Measurements from ENCODE around the gene ATP6V0A4. TPM values are rescaled to one million over a fixed set of nuclear protein-coding genes. Genes with fewer than 3 reads are reported as not detected.

The ATP6V0A4 gene
- total RNA-seq, 8 experiments from 2014 or later: 0.13 to 0.43 (median 0.25) TPM; not detected in 4

DNA sequence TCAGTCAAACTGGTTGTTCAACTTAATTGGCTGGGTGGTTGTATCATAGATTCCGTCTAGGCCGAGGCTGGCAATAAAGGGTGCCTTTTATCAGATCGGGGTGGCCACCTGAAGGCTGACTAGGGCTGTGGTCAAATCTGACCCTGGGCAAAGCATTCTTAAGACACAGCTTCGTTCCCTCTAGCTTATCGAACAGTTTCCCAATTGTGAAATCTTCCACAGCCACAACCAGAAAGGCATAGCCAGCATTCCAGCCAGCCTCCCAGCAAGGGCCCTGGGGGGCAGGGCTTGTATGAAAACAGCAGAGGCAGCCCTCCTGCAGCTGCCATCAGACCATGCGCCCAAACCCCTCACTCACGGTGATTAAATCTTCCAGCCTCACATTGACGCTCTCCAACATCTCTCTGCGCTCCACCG is 42.7 kb downstream of the ATP6V0A4 start:
- WGBS, 10 experiments: 37 to 100% (median 65%) methylated on average over 1 to 8 of the region's 10 CpGs; no CpG with 5 or more reads in 1 of the 10 experiments
- in situ Hi-C loops (cut with MboI; ENCODE audit: low pct_unique_long_range_greater_than_20kb in 2 of 9, low sequenced_read_pairs in 9 of 9, unreplicated experiment in 9 of 9): no loop called here
- Histone ChIP-seq H3K27ac (no peak overlapping the region), H3K4me3 (no peak overlapping the region), H3K4me1 (replicated peaks in 1 of 2) (peaks cover 0 to 9% of the 10 kb centered on the region in 2 donors)
- no peak for ATAC-seq (replicated peaks in 6 of 8)

DNA sequence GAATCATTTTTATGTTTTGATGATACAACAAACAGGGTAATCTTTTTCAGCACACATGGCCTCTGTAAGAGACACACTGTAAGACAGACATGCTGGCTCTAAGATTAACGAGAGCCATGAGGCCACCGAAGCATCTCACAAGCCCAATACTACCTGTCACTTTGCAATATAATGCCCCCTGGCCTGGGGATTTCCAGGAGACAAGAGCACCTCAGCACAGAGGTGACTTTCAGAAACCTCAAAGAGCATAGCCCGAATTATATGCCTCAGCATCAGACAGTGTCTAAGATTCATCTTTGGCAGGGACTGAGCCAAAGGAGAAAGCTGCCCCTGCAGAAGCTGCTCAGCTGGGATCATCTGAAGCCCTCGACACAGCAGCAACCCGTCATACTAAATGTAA is 44.4 kb downstream of the ATP6V0A4 start:
- H3K27ac ChIP-seq: no peak overlapping the region
- H3K4me1 ChIP-seq (replicated peaks in 1 of 2): peaks cover 0 to 9% of the 10 kb centered on the region in 2 donors
- no peak overlapping the region for H3K4me3 ChIP-seq
- 20 to 100% (median 80%) methylated on average over 1 to 4 of the region's 5 CpGs; no CpG with 5 or more reads in 3 of the 10 experiments for WGBS, 10 experiments
- in situ Hi-C loops (cut with MboI; ENCODE audit: low pct_unique_long_range_greater_than_20kb in 2 of 9, low sequenced_read_pairs in 9 of 9, unreplicated experiment in 9 of 9): no loop called here
- ATAC-seq (replicated peaks in 6 of 8): no peak

DNA sequence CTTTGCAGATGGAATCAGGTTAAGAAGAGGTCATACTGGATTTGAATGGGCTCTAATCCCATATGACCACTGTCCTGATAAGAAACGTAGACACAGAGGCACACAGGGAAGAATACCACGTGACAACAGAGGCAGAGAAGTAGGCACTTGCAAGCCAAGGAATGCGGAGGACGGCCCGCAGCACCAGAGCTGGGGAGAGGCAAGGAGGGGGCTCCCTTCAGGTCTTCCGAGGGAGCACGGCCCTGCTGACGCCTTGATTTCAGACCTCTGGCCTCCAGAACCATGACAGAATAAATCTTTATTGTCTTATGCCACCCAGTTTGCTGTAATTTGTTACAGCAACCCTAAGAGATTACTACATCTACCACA is 44.9 kb downstream of the ATP6V0A4 start:
- in situ Hi-C loops (cut with MboI; ENCODE audit: low pct_unique_long_range_greater_than_20kb in 2 of 9, low sequenced_read_pairs in 9 of 9, unreplicated experiment in 9 of 9): no loop called here
- ATAC-seq (replicated peaks in 6 of 8): no peak

DNA sequence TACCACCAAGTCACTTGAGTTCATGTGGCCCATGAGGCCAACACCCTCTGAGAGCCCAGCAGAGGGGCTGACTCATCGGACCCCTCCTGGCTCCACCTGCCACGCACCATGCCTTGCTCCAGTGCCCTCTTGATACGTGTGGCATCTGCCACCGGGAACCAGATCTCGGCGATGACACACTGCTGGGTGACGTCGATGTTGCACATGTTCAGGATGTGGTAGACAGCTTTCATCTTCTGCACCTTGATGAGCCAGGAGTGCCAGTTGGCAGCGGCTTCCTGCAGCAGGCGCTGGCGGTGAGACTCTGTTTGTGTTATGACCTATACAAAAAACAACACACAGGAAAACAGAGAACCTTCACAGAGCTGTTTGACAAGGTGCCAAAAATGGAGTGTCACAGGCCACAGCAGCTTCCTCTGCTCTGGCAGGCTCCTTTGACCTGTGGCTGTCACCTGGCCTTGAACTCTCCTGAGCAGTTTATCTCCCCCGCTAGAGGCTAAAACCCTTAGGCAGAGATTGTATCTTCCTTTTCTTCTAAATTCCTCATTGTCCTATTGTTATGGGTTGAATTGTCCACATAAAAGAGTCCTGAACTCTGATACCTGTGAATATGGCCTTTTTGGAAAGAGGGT is 45.4 kb downstream of the ATP6V0A4 start:
- 38 to 96% (median 86%) methylated on average over 1 to 10 of the region's 12 CpGs; no CpG with 5 or more reads in 3 of the 10 experiments for WGBS, 10 experiments
- Histone ChIP-seq H3K4me1 (replicated peaks in 1 of 2) (peaks cover 0 to 9% of the 10 kb centered on the region in 2 donors), H3K4me3 (no peak overlapping the region), H3K27ac (no peak overlapping the region)
- ATAC-seq (replicated peaks in 6 of 8): no peak
- in situ Hi-C loops (cut with MboI; ENCODE audit: low pct_unique_long_range_greater_than_20kb in 2 of 9, low sequenced_read_pairs in 9 of 9, unreplicated experiment in 9 of 9): no loop called here

More for the DNA sequence above, 44.9 kb downstream of the ATP6V0A4 start:
- Histone ChIP-seq H3K4me3 (no peak overlapping the region), H3K4me1 (replicated peaks in 1 of 2) (peaks cover 0 to 9% of the 10 kb centered on the region in 2 donors), H3K27ac (no peak overlapping the region)
- 5 to 71% (median 32%) methylated on average over 2 to 8 of the region's 8 CpGs; no CpG with 5 or more reads in 3 of the 10 experiments for whole genome bisulfite sequencing, 10 experiments

DNA sequence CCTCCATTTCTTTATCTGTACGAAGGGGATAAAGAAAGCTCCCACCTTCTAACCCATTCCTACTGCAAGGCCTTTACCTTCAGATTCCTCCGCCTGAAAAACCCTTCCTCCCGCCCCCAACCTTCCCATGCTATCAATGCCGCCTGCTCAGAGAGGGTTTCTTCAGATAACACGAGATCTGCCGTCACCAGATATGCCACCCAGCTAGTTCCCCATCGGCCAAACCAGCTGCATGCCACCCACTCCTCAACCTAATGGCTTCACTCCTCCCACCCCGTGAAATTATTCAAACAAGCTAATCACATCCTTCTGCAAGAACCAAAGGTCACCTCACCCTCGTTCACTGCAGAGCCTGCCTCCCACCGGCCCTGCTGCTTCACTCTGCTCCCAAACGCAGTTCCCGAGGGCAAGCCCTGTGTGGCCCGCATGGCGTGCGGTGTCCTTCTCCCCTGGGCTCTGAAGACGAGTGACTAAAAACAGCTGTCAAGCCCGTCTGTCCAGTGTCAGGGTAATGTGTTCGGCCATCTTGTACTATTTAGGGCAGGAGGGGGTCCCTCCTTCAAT is 47.0 kb downstream of the ATP6V0A4 start:
- 17 to 100% (median 70%) methylated on average over 1 to 16 of the region's 18 CpGs; no CpG with 5 or more reads in 2 of the 10 experiments for WGBS, 10 experiments
- Histone ChIP-seq H3K4me1 (replicated peaks in 1 of 2) (peaks cover 0 to 9% of the 10 kb centered on the region in 2 donors), H3K4me3 (no peak overlapping the region), H3K27ac (no peak overlapping the region)
- no peak for ATAC-seq (replicated peaks in 6 of 8)
- in situ Hi-C loops (cut with MboI; ENCODE audit: low pct_unique_long_range_greater_than_20kb in 2 of 9, low sequenced_read_pairs in 9 of 9, unreplicated experiment in 9 of 9): no loop called here

DNA sequence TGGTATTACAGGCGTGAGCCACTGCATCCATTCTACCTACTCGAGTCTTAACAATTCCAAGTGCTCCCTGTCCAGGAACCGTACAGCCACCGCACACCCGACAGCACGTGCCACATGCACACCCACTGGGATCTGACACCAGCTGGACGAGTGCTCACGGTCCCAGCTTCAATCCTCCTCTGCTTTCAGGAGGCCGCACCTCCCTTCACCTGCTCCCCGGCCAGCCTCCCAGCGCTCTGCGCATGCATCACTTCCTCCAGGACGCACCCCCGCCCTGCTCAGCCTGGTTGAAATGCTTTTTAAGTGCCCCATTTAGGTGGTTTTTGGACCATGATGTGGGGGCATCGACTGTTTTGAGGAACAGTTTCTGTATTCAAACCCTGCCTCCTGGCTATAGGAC is 47.5 kb downstream of the ATP6V0A4 start:
- in situ Hi-C loops (cut with MboI; ENCODE audit: low pct_unique_long_range_greater_than_20kb in 2 of 9, low sequenced_read_pairs in 9 of 9, unreplicated experiment in 9 of 9): no loop called here
- Histone ChIP-seq H3K27ac (no peak overlapping the region), H3K4me1 (replicated peaks in 1 of 2) (peaks cover 0 to 9% of the 10 kb centered on the region in 2 donors), H3K4me3 (no peak overlapping the region)
- no peak for ATAC-seq (replicated peaks in 6 of 8)
- WGBS, 10 experiments: 0 to 93% (median 82%) methylated on average over 1 to 5 of the region's 15 CpGs; no CpG with 5 or more reads in 4 of the 10 experiments

DNA sequence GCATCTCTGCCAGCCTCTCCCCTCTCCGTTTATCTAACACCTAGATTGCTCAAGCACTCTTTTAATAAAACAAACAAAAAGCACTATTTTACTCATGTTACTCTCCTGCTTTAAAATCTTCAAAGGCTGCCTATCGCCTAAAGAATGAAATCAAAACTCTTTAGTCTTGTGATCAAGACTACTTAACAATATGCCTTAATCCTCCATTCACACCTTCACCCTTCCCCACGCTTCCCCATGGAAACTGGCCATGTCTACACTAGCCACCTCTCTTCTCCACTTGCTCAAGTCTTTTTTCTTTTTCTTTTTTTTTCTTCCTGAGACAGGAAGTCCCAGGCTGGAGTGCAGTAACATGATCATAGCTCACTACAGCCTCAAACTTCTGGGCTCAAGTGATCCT is 48.0 kb downstream of the ATP6V0A4 start:
- ATAC-seq (replicated peaks in 6 of 8): no peak
- Histone ChIP-seq H3K4me3 (no peak overlapping the region), H3K4me1 (replicated peaks in 1 of 2) (peaks cover 0 to 9% of the 10 kb centered on the region in 2 donors), H3K27ac (no peak overlapping the region)
- in situ Hi-C loops (cut with MboI; ENCODE audit: low pct_unique_long_range_greater_than_20kb in 2 of 9, low sequenced_read_pairs in 9 of 9, unreplicated experiment in 9 of 9): loop anchor here in 6 of 9 experiments (25.0 kb wide), 3 partner anchors 588 to 838 kb away; no protein-coding TSS in a partner anchor
- WGBS, 10 experiments: 30 to 100% (median 83%) methylated on average over 2 to 3 of the region's 3 CpGs

DNA sequence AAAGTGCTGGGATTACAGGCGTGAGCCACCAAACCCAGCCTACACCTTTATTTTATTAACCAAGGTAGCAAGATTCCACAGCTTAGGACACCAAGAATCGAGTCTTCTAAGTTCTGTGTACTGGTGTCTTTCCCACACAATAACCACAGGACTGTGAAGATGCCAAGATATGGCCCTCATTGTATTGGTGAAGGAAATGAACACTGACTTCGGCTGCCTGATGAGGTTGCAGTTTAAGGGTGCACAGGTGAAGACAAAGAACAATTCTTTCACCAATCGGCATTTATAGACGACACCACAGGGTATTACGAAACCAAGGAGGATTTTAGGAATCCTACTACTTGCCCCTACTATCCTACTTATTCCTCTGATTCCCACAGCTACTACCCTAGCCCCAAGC is 49.3 kb downstream of the ATP6V0A4 start:
- WGBS, 10 experiments: 16 to 100% (median 86%) methylated on average over 1 to 6 of the region's 6 CpGs; no CpG with 5 or more reads in 1 of the 10 experiments
- no peak overlapping the region for H3K4me3 ChIP-seq
- H3K27ac ChIP-seq: no peak overlapping the region
- H3K4me1 ChIP-seq (replicated peaks in 1 of 2): peaks cover 0 to 8% of the 10 kb centered on the region in 2 donors
- in situ Hi-C loops (cut with MboI; ENCODE audit: low pct_unique_long_range_greater_than_20kb in 2 of 9, low sequenced_read_pairs in 9 of 9, unreplicated experiment in 9 of 9): loop anchor here in 6 of 9 experiments (25.0 kb wide), 3 partner anchors 586 to 836 kb away; no protein-coding TSS in a partner anchor
- ATAC-seq (replicated peaks in 6 of 8): no peak

DNA sequence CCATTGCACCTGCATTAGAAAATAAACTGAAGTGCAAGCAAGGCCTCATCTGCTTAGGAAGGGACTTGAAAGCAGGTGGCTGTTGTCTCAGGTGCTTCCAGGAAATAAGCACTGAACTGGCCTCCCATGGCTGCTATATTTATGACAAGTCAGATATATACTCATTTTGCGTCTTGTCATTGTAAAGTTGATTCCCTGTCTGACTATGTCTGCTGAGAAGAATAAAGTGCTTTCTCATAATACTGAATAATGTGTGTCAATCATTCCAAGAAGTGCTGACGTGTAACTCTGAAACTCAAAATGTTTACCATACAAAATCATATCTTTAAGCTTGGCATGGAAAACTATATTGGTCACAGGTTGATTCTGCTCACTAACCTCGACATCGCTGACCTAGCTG is 51.9 kb downstream of the ATP6V0A4 start:
- Histone ChIP-seq H3K4me3 (no peak overlapping the region), H3K4me1 (replicated peaks in 1 of 2) (no peaks in the 10 kb centered on the region), H3K27ac (no peak overlapping the region)
- WGBS, 10 experiments: 25 to 96% (median 84%) methylated on average over 3 to 4 of the region's 4 CpGs; no CpG with 5 or more reads in 5 of the 10 experiments
- in situ Hi-C loops (cut with MboI; ENCODE audit: low pct_unique_long_range_greater_than_20kb in 2 of 9, low sequenced_read_pairs in 9 of 9, unreplicated experiment in 9 of 9): loop anchor here in 6 of 9 experiments (25.0 kb wide), 3 partner anchors 584 to 834 kb away; no protein-coding TSS in a partner anchor
- no peak for ATAC-seq (replicated peaks in 6 of 8)

DNA sequence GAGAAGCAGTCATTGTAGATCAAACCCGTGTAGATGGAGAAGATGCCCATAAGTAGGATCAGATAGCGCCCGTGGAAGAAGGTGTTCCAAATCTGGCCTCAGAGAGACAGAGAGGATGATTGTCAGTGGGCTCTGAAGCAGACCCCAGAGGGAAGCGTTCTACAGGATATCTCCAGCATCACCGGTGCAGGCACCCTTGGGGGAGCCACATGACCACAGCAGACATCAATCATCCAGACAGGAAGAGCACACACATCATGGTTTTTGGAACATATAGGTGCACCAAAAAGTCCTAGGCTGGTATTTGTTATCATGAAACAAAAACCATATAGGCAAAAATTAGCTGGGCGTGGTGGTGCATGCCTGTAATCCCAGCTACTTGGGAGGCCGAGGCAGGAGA is 52.8 kb downstream of the ATP6V0A4 start:
- H3K4me1 ChIP-seq (replicated peaks in 1 of 2): no peaks in the 10 kb centered on the region
- H3K4me3 ChIP-seq: no peak overlapping the region
- no peak overlapping the region for H3K27ac ChIP-seq
- in situ Hi-C loops (cut with MboI; ENCODE audit: low pct_unique_long_range_greater_than_20kb in 2 of 9, low sequenced_read_pairs in 9 of 9, unreplicated experiment in 9 of 9): loop anchor here in 6 of 9 experiments (25.0 kb wide), 3 partner anchors 583 to 833 kb away; no protein-coding TSS in a partner anchor
- no peak for ATAC-seq (replicated peaks in 6 of 8)
- 20 to 89% (median 67%) methylated on average over 1 to 3 of the region's 7 CpGs; no CpG with 5 or more reads in 4 of the 10 experiments for WGBS, 10 experiments

DNA sequence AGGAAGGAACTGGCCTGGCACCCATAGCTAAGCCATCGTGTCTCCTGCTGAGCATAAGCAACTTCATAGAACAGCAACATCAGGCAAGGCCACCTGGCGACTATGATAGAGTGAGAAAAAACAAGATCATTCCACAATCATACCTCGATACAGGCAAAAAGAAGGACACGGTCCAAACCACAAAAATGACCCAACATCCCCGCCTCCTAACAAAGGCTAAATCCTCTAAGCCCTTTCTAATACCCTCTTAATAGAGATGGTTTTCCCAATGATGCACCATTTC is 56.6 kb downstream of the ATP6V0A4 start:
- no peak overlapping the region for H3K27ac ChIP-seq
- peaks cover 0 to 3% of the 10 kb centered on the region in 2 donors for H3K4me1 ChIP-seq (replicated peaks in 1 of 2)
- in situ Hi-C loops (cut with MboI; ENCODE audit: low pct_unique_long_range_greater_than_20kb in 2 of 9, low sequenced_read_pairs in 9 of 9, unreplicated experiment in 9 of 9): loop anchor here in 6 of 9 experiments (25.0 kb wide), 3 partner anchors 579 to 829 kb away; no protein-coding TSS in a partner anchor
- 50 to 100% (median 100%) methylated on average over 1 to 3 of the region's 5 CpGs; no CpG with 5 or more reads in 5 of the 10 experiments for WGBS, 10 experiments
- ATAC-seq (replicated peaks in 6 of 8): no peak
- H3K4me3 ChIP-seq: no peak overlapping the region

DNA sequence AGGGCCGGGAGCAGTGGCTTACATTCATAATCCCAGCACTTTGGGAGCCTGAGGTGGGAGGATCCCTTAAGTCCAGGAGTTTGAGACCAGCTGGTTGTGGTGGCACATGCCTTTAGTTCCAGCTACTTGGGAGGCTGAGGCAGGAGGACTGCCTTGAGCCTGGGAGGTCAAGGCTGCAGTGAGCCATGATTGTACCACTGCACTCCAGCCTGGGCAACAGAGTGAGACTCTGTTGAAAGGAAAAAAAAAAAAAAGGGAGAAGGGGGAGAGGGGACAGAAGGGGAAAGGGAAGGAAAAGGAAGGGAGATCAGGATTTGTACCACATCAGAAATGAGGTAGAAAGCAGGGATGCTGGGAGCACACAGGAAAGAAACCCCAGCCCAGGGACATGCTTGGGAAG is 58.1 kb downstream of the ATP6V0A4 start:
- ATAC-seq (replicated peaks in 6 of 8): no peak
- Histone ChIP-seq H3K4me3 (no peak overlapping the region), H3K27ac (no peak overlapping the region), H3K4me1 (replicated peaks in 1 of 2) (peaks cover 0 to 3% of the 10 kb centered on the region in 2 donors)
- in situ Hi-C loops (cut with MboI; ENCODE audit: low pct_unique_long_range_greater_than_20kb in 2 of 9, low sequenced_read_pairs in 9 of 9, unreplicated experiment in 9 of 9): loop anchor here in 7 of 9 experiments (10.0 to 25.0 kb wide), 4 partner anchors 575 to 828 kb away; no protein-coding TSS in a partner anchor
- 0 to 100% methylated on average over 1 of the region's 1 CpG; no CpG with 5 or more reads in 8 of the 10 experiments for WGBS, 10 experiments

DNA sequence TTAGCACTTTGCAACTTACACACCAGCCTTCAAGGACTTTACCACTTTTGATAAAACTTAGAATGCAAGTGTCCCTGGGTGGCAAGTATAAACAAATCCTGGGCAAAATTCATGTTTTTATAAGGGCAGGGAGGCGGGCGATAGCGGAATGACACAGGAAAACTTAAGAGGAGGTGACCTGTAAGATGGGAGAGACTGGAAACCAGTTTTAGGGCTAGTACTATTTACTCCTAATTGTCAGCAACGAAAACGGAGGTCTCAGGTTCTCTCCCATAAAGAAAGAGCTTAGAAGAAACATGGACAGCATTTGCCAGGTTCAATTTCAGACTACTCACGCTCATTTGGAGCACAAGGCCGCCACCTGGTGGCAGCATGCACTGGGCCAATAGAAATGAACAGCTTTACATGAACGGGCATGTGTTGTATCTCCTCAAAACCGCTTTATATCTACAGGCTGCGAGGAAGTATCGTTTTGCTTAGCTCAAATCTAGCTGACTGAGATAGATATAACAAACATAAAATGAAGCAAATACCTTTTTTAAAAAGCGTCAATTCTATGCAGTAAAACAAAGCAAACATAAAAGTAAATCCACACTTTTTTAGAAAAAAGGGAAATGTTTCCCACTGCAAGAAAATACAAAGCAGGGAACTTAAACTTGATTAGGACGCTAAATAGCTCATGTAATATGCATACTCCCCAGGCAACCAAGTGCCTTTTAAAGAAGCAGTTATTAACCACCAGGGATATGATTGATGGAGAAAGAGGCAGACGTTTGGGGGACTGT is 59.3 kb downstream of the ATP6V0A4 start:
- peak; percentile 86 to 99 (median 96) for ATAC-seq (replicated peaks in 6 of 8)
- peaks cover 0 to 3% of the 10 kb centered on the region in 2 donors for H3K4me1 ChIP-seq (replicated peaks in 1 of 2)
- no peak overlapping the region for H3K27ac ChIP-seq
- 3 to 57% (median 32%) methylated on average over 4 to 12 of the region's 14 CpGs for WGBS, 10 experiments
- in situ Hi-C loops (cut with MboI; ENCODE audit: low pct_unique_long_range_greater_than_20kb in 2 of 9, low sequenced_read_pairs in 9 of 9, unreplicated experiment in 9 of 9): loop anchor here in 7 of 9 experiments (10.0 to 25.0 kb wide), 4 partner anchors 574 to 826 kb away; no protein-coding TSS in a partner anchor
- no peak overlapping the region for H3K4me3 ChIP-seq
